Left lung (tissue), 10 donors: ENCODE measurements around the gene PHKB. TPM values are rescaled to one million over a fixed set of nuclear protein-coding genes. Genes with fewer than 3 reads are reported as not detected.

Source experiments
- ATAC-seq: fragments of 200-7000 bp; cut with Tn5 transposase; one replicate; pipeline ENCODE4 v1.9.1; 2020; ENCODE audit warnings: moderate library complexity
- DNase-seq, 4 donors: peaks; one replicate each; pipeline ENCODE4 v3.0.0-alpha.2; 2013 to 2020
- H3K27ac ChIP-seq, 2 donors: fragments of 200-600 bp; sonication (generic) in 1 of 2; one replicate each; pipeline versions ENCODE4 v1.5.0 to v1.8.0; 2020 to 2021
- H3K27me3 ChIP-seq, 2 donors: fragments of 200-600 bp; sonication (generic) in 1 of 2; one replicate each; pipeline versions ENCODE4 v1.5.0 to v1.8.0; 2020 to 2021
- H3K36me3 ChIP-seq, 2 donors: fragments of 200-600 bp; sonication (generic) in 1 of 2; one replicate each; pipeline versions ENCODE4 v1.5.0 to v1.8.0; 2020 to 2021
- H3K4me1 ChIP-seq, 2 donors: fragments of 200-600 bp; one replicate each; pipeline ENCODE4 v1.8.0; 2021
- H3K4me3 ChIP-seq, 2 donors: fragments of 200-600 bp; sonication (generic) in 1 of 2; one replicate each; pipeline versions ENCODE4 v1.5.0 to v1.8.0; 2020 to 2021; ENCODE audit warnings: mild to moderate bottlenecking in 1 of 2
- H3K9me3 ChIP-seq, 2 donors: fragments of 200-600 bp; sonication (generic) in 1 of 2; one replicate each; pipeline versions ENCODE4 v1.5.0 to v1.8.0; 2020 to 2021
- CTCF ChIP-seq, 2 donors: fragments of 200-600 bp; sonication (generic) in 1 of 2; IDR thresholded peaks; one replicate each; pipeline versions ENCODE4 v1.5.0 to v1.8.0; 2021; ENCODE audit warnings: antibody characterized with exemption in 2 of 2
- intact Hi-C, 2 donors: fragments of 100-400 bp; cut with DNase I; formaldehyde crosslinking; loops; one replicate each; pipeline versions ENCODE4 v1.11.2 to v1.14.2; 2022
- polyA plus RNA-seq, 6 donors: library from polyadenylated mRNA; unstranded; fragments of 120-200 nt; gene quantifications; one replicate each; pipeline ENCODE4 v1.2.1, GENCODE V29; 2013; ENCODE audit not compliant: insufficient read length in 6 of 6
- total RNA-seq, 2 donors: library from RNA; stranded (reverse); fragmentation: NEBNext Ultra II Directional; extraction: Animal tissue kit (Norgen Biotek cat#: 25700); gene quantifications; one replicate each; pipeline ENCODE4 v1.2.1, GENCODE V29; 2021
- donor health status: DM: no; HTN: yes; CAD: no.
- donor health status: DM: no; HTN: no; CAD: no.

PHKB gene
- total and polyA plus RNA-seq, 8 donors: 76.5 to 104 (median 90.4) TPM

GRCh38 chr16:47586121-47586520 is 125.0 kb downstream of the PHKB start:
- no peak for DNase-seq
- no peak for ATAC-seq
- no peaks in the 10 kb centered on the region for H3K27me3 ChIP-seq
- H3K36me3 ChIP-seq: peaks cover 0 to 33% of the 10 kb centered on the region in 2 donors
- no peaks in the 10 kb centered on the region for H3K4me1 ChIP-seq
- TF ChIP-seq CTCF (IDR thresholded peaks at IDR 0.05): no peak
- H3K4me3 ChIP-seq: no peak overlapping the region
- H3K9me3 ChIP-seq: no peaks in the 10 kb centered on the region
- H3K27ac ChIP-seq: no peak overlapping the region
- intact Hi-C loops: no loop called here

GRCh38 chr16:47590472-47590871 is 129.3 kb downstream of the PHKB start:
- ATAC-seq (no peak), DNase-seq (no peak)
- Histone ChIP-seq H3K36me3 (peaks cover 0 to 52% of the 10 kb centered on the region in 2 donors), H3K27ac (no peak overlapping the region), H3K9me3 (no peaks in the 10 kb centered on the region), H3K4me1 (no peaks in the 10 kb centered on the region), H3K27me3 (no peaks in the 10 kb centered on the region), H3K4me3 (no peak overlapping the region)
- intact Hi-C loops: no loop called here
- TF ChIP-seq CTCF (IDR thresholded peaks at IDR 0.05): no peak

GRCh38 chr16:47592232-47592631 is 131.1 kb downstream of the PHKB start:
- TF ChIP-seq CTCF (IDR thresholded peaks at IDR 0.05): no peak
- ATAC-seq (no peak), DNase-seq (no peak)
- no peaks in the 10 kb centered on the region for H3K9me3 ChIP-seq
- peaks cover 0 to 59% of the 10 kb centered on the region in 2 donors for H3K36me3 ChIP-seq
- intact Hi-C loops: no loop called here
- H3K4me1 ChIP-seq: no peaks in the 10 kb centered on the region
- H3K4me3 ChIP-seq: no peak overlapping the region
- no peaks in the 10 kb centered on the region for H3K27me3 ChIP-seq
- H3K27ac ChIP-seq: no peak overlapping the region

- TF ChIP-seq CTCF (IDR thresholded peaks at IDR 0.05): no peak
Measured at GRCh38 chr16:47599512-47599911, 138.4 kb downstream of the PHKB start.

GRCh38 chr16:47600376-47600775 is 139.2 kb downstream of the PHKB start:
- Histone ChIP-seq H3K36me3 (peaks cover 3 to 31% of the 10 kb centered on the region in 2 donors), H3K4me1 (no peaks in the 10 kb centered on the region), H3K9me3 (no peaks in the 10 kb centered on the region), H3K27ac (no peak overlapping the region), H3K27me3 (no peaks in the 10 kb centered on the region), H3K4me3 (no peak overlapping the region)
- ATAC-seq (no peak), DNase-seq (no peak)
- intact Hi-C loops: no loop called here
- TF ChIP-seq CTCF (IDR thresholded peaks at IDR 0.05): no peak

More at GRCh38 chr16:47599512-47599911, 138.4 kb downstream of the PHKB start:
- DNase-seq (no peak), ATAC-seq (no peak)
- H3K4me1 ChIP-seq: no peaks in the 10 kb centered on the region
- no peak overlapping the region for H3K27ac ChIP-seq
- no peaks in the 10 kb centered on the region for H3K9me3 ChIP-seq
- no peak overlapping the region for H3K4me3 ChIP-seq
- H3K36me3 ChIP-seq: peaks cover 3 to 34% of the 10 kb centered on the region in 2 donors
- H3K27me3 ChIP-seq: no peaks in the 10 kb centered on the region
- intact Hi-C loops: no loop called here
